Loucy (cell line): ENCODE measurements around the gene MCAT.

Experiments
- H2AFZ ChIP-seq: fragments of 200-600 bp; sonication (generic); 2 replicates; pipeline ENCODE4 v1.6.0; 2016; ENCODE audit warnings: antibody characterized with exemption, mild to moderate bottlenecking, low read length, moderate library complexity
- H3F3A ChIP-seq: fragments of 200-600 bp; 2 replicates; pipeline ENCODE4 v1.6.0; 2016; ENCODE audit warnings: antibody characterized with exemption, low read depth, mild to moderate bottlenecking
- H3K27me3 ChIP-seq: fragments of 200-600 bp; sonication (generic); 2 replicates; pipeline ENCODE4 v1.6.1; 2014; ENCODE audit warnings: low read length, mild to moderate bottlenecking; ENCODE audit not compliant: insufficient read depth, poor library complexity, severe bottlenecking
- H3K36me3 ChIP-seq: fragments of 200-600 bp; sonication (generic); 2 replicates; pipeline ENCODE4 v1.6.1; 2016; ENCODE audit warnings: low read length; ENCODE audit not compliant: insufficient read depth
- H3K4me1 ChIP-seq: fragments of 200-600 bp; sonication (generic); 2 replicates; pipeline ENCODE4 v1.5.1; 2014; ENCODE audit warnings: low read length, mild to moderate bottlenecking; ENCODE audit not compliant: insufficient read depth, poor library complexity, severe bottlenecking
- H3K4me2 ChIP-seq: fragments of 200-600 bp; sonication (generic); 2 replicates; pipeline ENCODE4 v1.6.0; 2014; ENCODE audit warnings: antibody characterized with exemption, low read length, low read depth, mild to moderate bottlenecking; ENCODE audit not compliant: poor library complexity, severe bottlenecking
- H3K4me3 ChIP-seq: fragments of 200-600 bp; sonication (generic); 2 replicates; pipeline ENCODE4 v1.5.1; 2014; ENCODE audit warnings: low read length, mild to moderate bottlenecking, mixed read lengths; ENCODE audit not compliant: poor library complexity, severe bottlenecking
- H3K79me2 ChIP-seq: fragments of 200-600 bp; sonication (generic); 2 replicates; pipeline ENCODE4 v1.6.1; 2014; ENCODE audit warnings: low read length; ENCODE audit not compliant: insufficient read depth
- H3K9ac ChIP-seq: fragments of 200-600 bp; sonication (generic); 2 replicates; pipeline ENCODE4 v1.6.0; 2014; ENCODE audit warnings: mild to moderate bottlenecking, low read depth, low read length, moderate library complexity; ENCODE audit not compliant: poor library complexity, severe bottlenecking
- H3K9me2 ChIP-seq: fragments of 200-600 bp; sonication (generic); replicated peaks from 2 replicates; pipeline ENCODE4 v1.6.1; 2016; ENCODE audit warnings: low read depth, low read length, mixed read lengths
- H3K9me3 ChIP-seq: fragments of 200-600 bp; sonication (generic); 2 replicates; pipeline ENCODE4 v1.6.1; 2014; ENCODE audit warnings: mild to moderate bottlenecking, antibody characterized with exemption, low read length, low read depth; ENCODE audit not compliant: insufficient read depth
- H4K20me1 ChIP-seq: fragments of 200-600 bp; sonication (generic); 2 replicates; pipeline ENCODE4 v1.6.0; 2014; ENCODE audit warnings: antibody characterized with exemption, low read length, mild to moderate bottlenecking; ENCODE audit not compliant: insufficient read depth, poor library complexity, severe bottlenecking
- EZH2phosphoT487 ChIP-seq: fragments of 200-600 bp; IDR thresholded peaks from 2 replicates; pipeline ENCODE4 v1.6.1; 2018; ENCODE audit warnings: antibody characterized with exemption, mild to moderate bottlenecking, moderate library complexity, borderline replicate concordance
- TF ChIP-seq, protein P1 (sequence below): fragments of 200-600 bp; sonication (generic); conservative IDR thresholded peaks from 2 replicates; pipeline ENCODE4 v1.5.1; 2014; ENCODE audit warnings: mild to moderate bottlenecking, antibody characterized with exemption, low read length

The MCAT gene

DNA sequence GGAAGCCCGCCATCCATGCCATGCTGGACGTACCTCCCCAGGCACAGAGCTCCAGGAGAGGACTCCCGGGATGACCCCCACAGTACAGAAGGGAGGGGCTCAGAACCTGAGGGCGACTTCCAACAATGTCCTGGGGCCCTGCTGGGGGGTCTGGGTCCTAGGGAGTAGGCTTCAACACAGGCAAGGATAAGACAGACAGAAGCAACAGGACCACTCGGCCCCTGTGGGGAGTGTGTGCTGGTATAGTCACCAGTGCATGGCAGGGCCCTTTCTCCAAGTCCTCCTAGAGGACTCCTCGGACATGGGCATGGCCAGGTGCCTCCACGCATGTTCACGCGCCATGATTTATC is 26.9 kb upstream of the MCAT start:
- Histone ChIP-seq H3K36me3 (peaks cover 5% of the 10 kb centered on the region; the same call in 1 of the 2 replicates), H3K9ac (peak overlapping the region; percentile 56), H3K27me3 (no peaks in the 10 kb centered on the region), H4K20me1 (no peaks in the 10 kb centered on the region), H3F3A (no peaks in the 10 kb centered on the region), H2AFZ (no peak overlapping the region), H3K9me2 (no peaks in the 10 kb centered on the region), H3K4me2 (peak overlapping the region; percentile 71), H3K9me3 (no peaks in the 10 kb centered on the region), H3K79me2 (no peaks in the 10 kb centered on the region), H3K4me3 (no peak overlapping the region), H3K4me1 (peaks cover 26% of the 10 kb centered on the region)
- no peak for TF ChIP-seq EZH2phosphoT487
- TF ChIP-seq, protein P1, sequence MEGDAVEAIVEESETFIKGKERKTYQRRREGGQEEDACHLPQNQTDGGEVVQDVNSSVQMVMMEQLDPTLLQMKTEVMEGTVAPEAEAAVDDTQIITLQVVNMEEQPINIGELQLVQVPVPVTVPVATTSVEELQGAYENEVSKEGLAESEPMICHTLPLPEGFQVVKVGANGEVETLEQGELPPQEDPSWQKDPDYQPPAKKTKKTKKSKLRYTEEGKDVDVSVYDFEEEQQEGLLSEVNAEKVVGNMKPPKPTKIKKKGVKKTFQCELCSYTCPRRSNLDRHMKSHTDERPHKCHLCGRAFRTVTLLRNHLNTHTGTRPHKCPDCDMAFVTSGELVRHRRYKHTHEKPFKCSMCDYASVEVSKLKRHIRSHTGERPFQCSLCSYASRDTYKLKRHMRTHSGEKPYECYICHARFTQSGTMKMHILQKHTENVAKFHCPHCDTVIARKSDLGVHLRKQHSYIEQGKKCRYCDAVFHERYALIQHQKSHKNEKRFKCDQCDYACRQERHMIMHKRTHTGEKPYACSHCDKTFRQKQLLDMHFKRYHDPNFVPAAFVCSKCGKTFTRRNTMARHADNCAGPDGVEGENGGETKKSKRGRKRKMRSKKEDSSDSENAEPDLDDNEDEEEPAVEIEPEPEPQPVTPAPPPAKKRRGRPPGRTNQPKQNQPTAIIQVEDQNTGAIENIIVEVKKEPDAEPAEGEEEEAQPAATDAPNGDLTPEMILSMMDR, result no peak

DNA sequence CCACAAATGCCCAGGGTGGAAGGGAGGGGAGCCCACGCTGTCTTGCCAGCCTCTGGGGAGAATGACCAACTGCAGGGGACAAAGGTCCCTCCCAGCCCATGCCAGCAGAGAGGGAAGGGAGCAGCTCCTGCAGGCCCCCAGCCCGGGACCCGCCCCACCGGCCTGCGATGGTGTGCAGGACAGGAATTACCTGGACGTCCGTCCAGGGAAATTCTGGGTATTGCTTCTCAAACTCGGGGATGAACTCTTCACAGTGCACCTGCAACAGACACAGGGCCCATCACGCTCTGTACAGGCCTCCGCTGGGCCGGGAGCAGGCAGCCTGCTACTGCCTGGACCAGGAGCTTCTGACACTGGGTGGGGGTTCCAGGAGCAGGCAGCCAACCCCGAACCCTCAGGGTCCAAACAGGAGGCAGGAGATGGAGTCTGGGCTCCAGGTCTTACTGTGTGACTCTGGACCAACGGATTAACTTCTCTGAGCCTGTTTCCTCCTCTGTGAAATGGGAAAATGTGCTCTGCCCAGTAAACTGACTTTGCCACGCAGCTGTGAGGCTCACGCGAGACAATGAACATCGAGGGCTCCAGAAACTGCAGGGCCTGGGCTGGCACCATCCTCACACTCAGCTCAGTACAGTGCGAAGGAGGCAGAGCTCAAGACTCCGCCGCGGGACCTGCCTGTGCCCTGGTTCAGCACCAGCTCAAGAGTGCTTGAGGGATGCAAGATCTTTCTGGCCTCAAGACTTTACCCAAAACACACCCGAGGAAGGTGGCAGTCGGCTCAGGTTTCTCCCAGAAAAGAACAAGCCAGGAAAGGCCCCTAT is 26.3 kb upstream of the MCAT start:
- H3K79me2 ChIP-seq, result no peaks in the 10 kb centered on the region
- no peaks in the 10 kb centered on the region for H3K9me3 ChIP-seq
- H3K4me1 ChIP-seq, result peaks cover 26% of the 10 kb centered on the region
- no peaks in the 10 kb centered on the region for H3K9me2 ChIP-seq
- no peaks in the 10 kb centered on the region for H3F3A ChIP-seq
- H3K9ac ChIP-seq, result peak overlapping the region; percentile 56
- TF ChIP-seq, protein P1, result no peak
- H3K36me3 ChIP-seq, result peaks cover 5% of the 10 kb centered on the region; the same call in 1 of the 2 replicates
- no peaks in the 10 kb centered on the region for H4K20me1 ChIP-seq
- H2AFZ ChIP-seq, result no peak overlapping the region
- H3K27me3 ChIP-seq, result no peaks in the 10 kb centered on the region
- H3K4me2 ChIP-seq, result peak overlapping the region; percentile 71
- H3K4me3 ChIP-seq, result no peak overlapping the region

DNA sequence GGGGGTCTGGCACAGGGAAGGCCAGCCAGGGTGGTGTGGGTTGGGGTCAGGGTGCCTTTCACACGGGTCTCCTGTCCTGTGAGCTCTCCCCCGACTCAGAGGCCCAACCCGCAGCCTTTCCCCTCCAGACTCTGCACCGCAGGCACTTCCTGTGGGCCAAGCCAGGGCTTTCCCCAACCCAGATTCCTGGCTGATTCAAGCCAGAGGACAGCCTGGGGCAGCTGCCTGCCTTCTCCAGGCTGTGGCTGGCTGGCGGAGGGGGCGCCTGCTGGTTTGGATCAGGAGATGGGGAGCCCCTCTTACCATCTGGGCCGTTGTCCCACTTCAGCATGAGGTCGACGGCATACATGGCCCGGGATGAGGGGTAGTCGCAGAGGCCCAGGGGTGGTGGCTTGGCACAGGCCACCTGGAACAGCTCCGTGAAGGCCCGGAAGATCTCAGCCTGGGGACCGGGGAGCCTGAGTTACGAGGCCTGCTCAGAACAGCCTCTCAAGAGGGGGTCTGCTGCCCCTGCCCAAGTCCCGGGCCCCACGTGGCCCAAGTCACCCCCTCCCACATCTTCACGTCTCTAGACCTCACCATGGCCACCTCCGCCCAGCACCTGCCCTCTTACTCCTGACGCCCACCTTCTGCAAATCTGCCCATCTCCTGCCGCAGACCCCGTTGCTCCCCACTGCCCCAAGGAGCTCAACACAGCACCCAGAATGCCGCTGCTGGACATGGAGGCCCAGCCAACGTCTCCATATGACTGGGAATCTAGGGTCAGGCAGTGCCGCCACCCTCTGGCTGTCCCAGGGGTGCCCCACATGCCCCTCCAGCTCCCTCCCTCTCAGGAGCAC is 25.5 kb upstream of the MCAT start:
- Histone ChIP-seq H3K9me2 (no peaks in the 10 kb centered on the region), H3K4me3 (no peak overlapping the region), H3F3A (no peaks in the 10 kb centered on the region), H3K4me2 (no peak overlapping the region), H4K20me1 (no peaks in the 10 kb centered on the region), H3K4me1 (peaks cover 26% of the 10 kb centered on the region), H3K36me3 (peaks cover 5% of the 10 kb centered on the region; the same call in 1 of the 2 replicates), H3K9ac (no peak overlapping the region), H3K79me2 (no peaks in the 10 kb centered on the region), H3K27me3 (no peaks in the 10 kb centered on the region), H2AFZ (no peak overlapping the region), H3K9me3 (no peaks in the 10 kb centered on the region)
- TF ChIP-seq, protein P1, result no peak
- no peak for TF ChIP-seq EZH2phosphoT487
